Measurements from ENCODE around the gene NEURL3.

DNA sequence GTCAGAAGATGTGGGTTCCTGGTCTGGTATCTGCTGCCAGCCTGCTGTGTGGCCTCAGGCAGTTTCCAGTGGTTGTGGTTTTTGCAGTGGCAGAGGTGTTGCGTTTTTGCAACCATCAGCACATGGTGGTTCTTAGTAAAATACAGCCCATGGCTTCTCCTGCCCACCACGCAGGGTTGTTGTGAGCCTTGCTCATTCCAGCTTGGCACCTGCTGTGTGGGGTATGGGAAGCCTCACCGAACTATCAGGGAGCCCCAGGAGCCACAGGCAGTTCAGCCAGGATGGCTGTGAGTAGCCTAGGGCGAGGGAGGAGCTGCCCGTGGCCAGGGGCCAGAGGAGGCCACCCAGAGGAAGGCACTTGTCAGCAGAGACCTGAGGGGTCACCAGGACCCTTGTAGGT is 41.2 kb upstream of the NEURL3 start:
- TF ChIP-seq, protein P1, sequence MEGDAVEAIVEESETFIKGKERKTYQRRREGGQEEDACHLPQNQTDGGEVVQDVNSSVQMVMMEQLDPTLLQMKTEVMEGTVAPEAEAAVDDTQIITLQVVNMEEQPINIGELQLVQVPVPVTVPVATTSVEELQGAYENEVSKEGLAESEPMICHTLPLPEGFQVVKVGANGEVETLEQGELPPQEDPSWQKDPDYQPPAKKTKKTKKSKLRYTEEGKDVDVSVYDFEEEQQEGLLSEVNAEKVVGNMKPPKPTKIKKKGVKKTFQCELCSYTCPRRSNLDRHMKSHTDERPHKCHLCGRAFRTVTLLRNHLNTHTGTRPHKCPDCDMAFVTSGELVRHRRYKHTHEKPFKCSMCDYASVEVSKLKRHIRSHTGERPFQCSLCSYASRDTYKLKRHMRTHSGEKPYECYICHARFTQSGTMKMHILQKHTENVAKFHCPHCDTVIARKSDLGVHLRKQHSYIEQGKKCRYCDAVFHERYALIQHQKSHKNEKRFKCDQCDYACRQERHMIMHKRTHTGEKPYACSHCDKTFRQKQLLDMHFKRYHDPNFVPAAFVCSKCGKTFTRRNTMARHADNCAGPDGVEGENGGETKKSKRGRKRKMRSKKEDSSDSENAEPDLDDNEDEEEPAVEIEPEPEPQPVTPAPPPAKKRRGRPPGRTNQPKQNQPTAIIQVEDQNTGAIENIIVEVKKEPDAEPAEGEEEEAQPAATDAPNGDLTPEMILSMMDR (conservative IDR thresholded peaks at IDR 0.05; ENCODE audit: low read length): no peak
- TF ChIP-seq EZH2phosphoT487 (IDR thresholded peaks at IDR 0.05; ENCODE audit: borderline replicate concordance): no peak
